ENCODE data around the gene CLBA1.

The CLBA1 gene

GRCh38 chr14:105011312-105011990 is 25.9 kb downstream of the CLBA1 start:
- H3K79me2 ChIP-seq (ENCODE audit: control insufficient read depth, insufficient read depth, low read length, unreplicated experiment) = peaks cover 73% of the 10 kb centered on the region
- no peaks in the 10 kb centered on the region for H3K27me3 ChIP-seq (ENCODE audit: insufficient read depth, low read length)
- peaks cover 7% of the 10 kb centered on the region; the same call in 1 of the 2 replicates for H3K36me3 ChIP-seq (ENCODE audit: insufficient read depth, low read length)
- no peak overlapping the region for H2AFZ ChIP-seq (ENCODE audit: low read length, unreplicated experiment)
- peaks cover 21% of the 10 kb centered on the region for H3K4me1 ChIP-seq (ENCODE audit: control insufficient read depth, insufficient read depth, low read length, unreplicated experiment)
- no peak overlapping the region for H3K4me3 ChIP-seq (ENCODE audit: low read depth, low read length)
- no peak overlapping the region for H3K27ac ChIP-seq (ENCODE audit: low read depth, low read length)

GRCh38 chr14:105012171-105012985 is 26.8 kb downstream of the CLBA1 start:
- Histone ChIP-seq H2AFZ (ENCODE audit: low read length, unreplicated experiment) (no peak overlapping the region), H3K27ac (ENCODE audit: low read depth, low read length) (no peak overlapping the region), H3K27me3 (ENCODE audit: insufficient read depth, low read length) (no peaks in the 10 kb centered on the region)

GRCh38 chr14:105013150-105013785 is 27.7 kb downstream of the CLBA1 start:
- Histone ChIP-seq H3K79me2 (ENCODE audit: control insufficient read depth, insufficient read depth, low read length, unreplicated experiment) (peaks cover 92% of the 10 kb centered on the region), H3K36me3 (ENCODE audit: insufficient read depth, low read length) (peaks cover 7% of the 10 kb centered on the region; the same call in 1 of the 2 replicates), H2AFZ (ENCODE audit: low read length, unreplicated experiment) (no peak overlapping the region), H3K4me3 (ENCODE audit: low read depth, low read length) (no peak overlapping the region), H3K4me1 (ENCODE audit: control insufficient read depth, insufficient read depth, low read length, unreplicated experiment) (peaks cover 33% of the 10 kb centered on the region), H3K27me3 (ENCODE audit: insufficient read depth, low read length) (no peaks in the 10 kb centered on the region), H3K27ac (ENCODE audit: low read depth, low read length) (no peak overlapping the region)

More at GRCh38 chr14:105012171-105012985, 26.8 kb downstream of the CLBA1 start:
- Histone ChIP-seq H3K4me1 (ENCODE audit: control insufficient read depth, insufficient read depth, low read length, unreplicated experiment) (peaks cover 27% of the 10 kb centered on the region), H3K36me3 (ENCODE audit: insufficient read depth, low read length) (peaks cover 7% of the 10 kb centered on the region; the same call in 1 of the 2 replicates), H3K79me2 (ENCODE audit: control insufficient read depth, insufficient read depth, low read length, unreplicated experiment) (peaks cover 83% of the 10 kb centered on the region), H3K4me3 (ENCODE audit: low read depth, low read length) (no peak overlapping the region)

- Histone ChIP-seq H3K27ac (ENCODE audit: low read depth, low read length) (no peak overlapping the region), H3K79me2 (ENCODE audit: control insufficient read depth, insufficient read depth, low read length, unreplicated experiment) (peaks cover 99% of the 10 kb centered on the region), H2AFZ (ENCODE audit: low read length, unreplicated experiment) (no peak overlapping the region), H3K4me3 (ENCODE audit: low read depth, low read length) (no peak overlapping the region), H3K36me3 (ENCODE audit: insufficient read depth, low read length) (peaks cover 7% of the 10 kb centered on the region; the same call in 1 of the 2 replicates), H3K27me3 (ENCODE audit: insufficient read depth, low read length) (no peaks in the 10 kb centered on the region), H3K4me1 (ENCODE audit: control insufficient read depth, insufficient read depth, low read length, unreplicated experiment) (peaks cover 38% of the 10 kb centered on the region)
These were observed 28.4 kb downstream of the CLBA1 start for GRCh38 chr14:105014032-105014431.

GRCh38 chr14:105014631-105015030 is 29.0 kb downstream of the CLBA1 start:
- Histone ChIP-seq H3K36me3 (ENCODE audit: insufficient read depth, low read length) (peaks cover 7% of the 10 kb centered on the region; the same call in 1 of the 2 replicates), H2AFZ (ENCODE audit: low read length, unreplicated experiment) (no peak overlapping the region), H3K4me1 (ENCODE audit: control insufficient read depth, insufficient read depth, low read length, unreplicated experiment) (peaks cover 44% of the 10 kb centered on the region), H3K27ac (ENCODE audit: low read depth, low read length) (no peak overlapping the region; the same call in 1 of the 2 replicates), H3K79me2 (ENCODE audit: control insufficient read depth, insufficient read depth, low read length, unreplicated experiment) (peaks cover 99% of the 10 kb centered on the region), H3K27me3 (ENCODE audit: insufficient read depth, low read length) (no peaks in the 10 kb centered on the region), H3K4me3 (ENCODE audit: low read depth, low read length) (no peak overlapping the region)

- Histone ChIP-seq H3K36me3 (ENCODE audit: insufficient read depth, low read length) (peaks cover 5% of the 10 kb centered on the region; the same call in 1 of the 2 replicates), H3K79me2 (ENCODE audit: control insufficient read depth, insufficient read depth, low read length, unreplicated experiment) (peaks cover 99% of the 10 kb centered on the region), H3K4me3 (ENCODE audit: low read depth, low read length) (no peak overlapping the region), H2AFZ (ENCODE audit: low read length, unreplicated experiment) (no peak overlapping the region), H3K27me3 (ENCODE audit: insufficient read depth, low read length) (no peaks in the 10 kb centered on the region), H3K27ac (ENCODE audit: low read depth, low read length) (no peak overlapping the region; the same call in 1 of the 2 replicates), H3K4me1 (ENCODE audit: control insufficient read depth, insufficient read depth, low read length, unreplicated experiment) (peaks cover 45% of the 10 kb centered on the region)
These were observed 29.7 kb downstream of the CLBA1 start for GRCh38 chr14:105015242-105015641.

GRCh38 chr14:105015905-105016304 is 30.3 kb downstream of the CLBA1 start:
- H2AFZ ChIP-seq (ENCODE audit: low read length, unreplicated experiment) = no peak overlapping the region
- peaks cover 45% of the 10 kb centered on the region for H3K4me1 ChIP-seq (ENCODE audit: control insufficient read depth, insufficient read depth, low read length, unreplicated experiment)
- no peak overlapping the region for H3K27ac ChIP-seq (ENCODE audit: low read depth, low read length)
- H3K36me3 ChIP-seq (ENCODE audit: insufficient read depth, low read length) = peaks cover under 1% of the 10 kb centered on the region; the same call in 1 of the 2 replicates
- peaks cover 100% of the 10 kb centered on the region for H3K79me2 ChIP-seq (ENCODE audit: control insufficient read depth, insufficient read depth, low read length, unreplicated experiment)
- no peak overlapping the region for H3K4me3 ChIP-seq (ENCODE audit: low read depth, low read length)
- H3K27me3 ChIP-seq (ENCODE audit: insufficient read depth, low read length) = no peaks in the 10 kb centered on the region

- no peaks in the 10 kb centered on the region; the same call in 1 of the 2 replicates for H3K36me3 ChIP-seq (ENCODE audit: insufficient read depth, low read length)
- H3K79me2 ChIP-seq (ENCODE audit: control insufficient read depth, insufficient read depth, low read length, unreplicated experiment) = peaks cover 88% of the 10 kb centered on the region
- H3K4me1 ChIP-seq (ENCODE audit: control insufficient read depth, insufficient read depth, low read length, unreplicated experiment) = peaks cover 57% of the 10 kb centered on the region
- peak overlapping the region; percentile 99; the same call in 1 of the 2 replicates for H3K4me3 ChIP-seq (ENCODE audit: low read depth, low read length)
- no peaks in the 10 kb centered on the region for H3K27me3 ChIP-seq (ENCODE audit: insufficient read depth, low read length)
- no peak overlapping the region for H3K27ac ChIP-seq (ENCODE audit: low read depth, low read length)
- no peak overlapping the region for H2AFZ ChIP-seq (ENCODE audit: low read length, unreplicated experiment)
These were observed 32.8 kb downstream of the CLBA1 start for GRCh38 chr14:105018414-105018813.

GRCh38 chr14:105019861-105020814 is 34.5 kb downstream of the CLBA1 start:
- Histone ChIP-seq H3K27me3 (ENCODE audit: insufficient read depth, low read length) (no peaks in the 10 kb centered on the region), H3K4me1 (ENCODE audit: control insufficient read depth, insufficient read depth, low read length, unreplicated experiment) (peaks cover 53% of the 10 kb centered on the region), H3K4me3 (ENCODE audit: low read depth, low read length) (peak overlapping the region; percentile 99), H2AFZ (ENCODE audit: low read length, unreplicated experiment) (no peak overlapping the region), H3K79me2 (ENCODE audit: control insufficient read depth, insufficient read depth, low read length, unreplicated experiment) (peaks cover 71% of the 10 kb centered on the region), H3K36me3 (ENCODE audit: insufficient read depth, low read length) (no peaks in the 10 kb centered on the region; the same call in 1 of the 2 replicates), H3K27ac (ENCODE audit: low read depth, low read length) (peak overlapping the region; percentile 63)

Data from ACC112 (cell line).